ENCODE data around the gene PLCH1. TPM values are rescaled to one million over a fixed set of nuclear protein-coding genes. Genes with fewer than 3 reads are reported as not detected.

The PLCH1 gene
- total RNA-seq, 1 donor from 2014 or later: 0.26 TPM

DNA sequence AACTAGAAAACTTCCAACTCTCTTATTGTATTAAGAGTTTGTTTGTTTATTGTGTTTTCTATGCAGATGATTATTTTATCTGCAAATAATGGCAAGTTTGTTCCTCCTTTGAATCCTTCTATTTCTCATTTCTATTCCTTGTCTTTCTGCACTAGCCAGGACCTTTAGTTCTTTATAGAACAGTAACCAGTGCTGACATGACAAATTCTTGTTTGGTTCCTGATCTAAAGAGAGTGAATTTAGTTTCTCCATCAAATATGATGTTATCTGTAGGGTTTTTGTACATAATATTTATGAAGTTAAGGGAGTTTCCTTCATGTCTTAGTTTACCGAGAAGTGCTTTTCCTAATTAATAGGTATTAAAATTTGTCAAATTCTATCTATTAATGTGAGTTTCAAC is 350.6 kb downstream of the PLCH1 start:
- DNase-seq (ENCODE audit: low read depth) (no peak), FAIRE-seq (no peak)
- H3K4me3 ChIP-seq (ENCODE audit: low read depth, low read length): no peak overlapping the region
- TF ChIP-seq, protein P1, sequence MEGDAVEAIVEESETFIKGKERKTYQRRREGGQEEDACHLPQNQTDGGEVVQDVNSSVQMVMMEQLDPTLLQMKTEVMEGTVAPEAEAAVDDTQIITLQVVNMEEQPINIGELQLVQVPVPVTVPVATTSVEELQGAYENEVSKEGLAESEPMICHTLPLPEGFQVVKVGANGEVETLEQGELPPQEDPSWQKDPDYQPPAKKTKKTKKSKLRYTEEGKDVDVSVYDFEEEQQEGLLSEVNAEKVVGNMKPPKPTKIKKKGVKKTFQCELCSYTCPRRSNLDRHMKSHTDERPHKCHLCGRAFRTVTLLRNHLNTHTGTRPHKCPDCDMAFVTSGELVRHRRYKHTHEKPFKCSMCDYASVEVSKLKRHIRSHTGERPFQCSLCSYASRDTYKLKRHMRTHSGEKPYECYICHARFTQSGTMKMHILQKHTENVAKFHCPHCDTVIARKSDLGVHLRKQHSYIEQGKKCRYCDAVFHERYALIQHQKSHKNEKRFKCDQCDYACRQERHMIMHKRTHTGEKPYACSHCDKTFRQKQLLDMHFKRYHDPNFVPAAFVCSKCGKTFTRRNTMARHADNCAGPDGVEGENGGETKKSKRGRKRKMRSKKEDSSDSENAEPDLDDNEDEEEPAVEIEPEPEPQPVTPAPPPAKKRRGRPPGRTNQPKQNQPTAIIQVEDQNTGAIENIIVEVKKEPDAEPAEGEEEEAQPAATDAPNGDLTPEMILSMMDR (IDR thresholded peaks at IDR 0.05; ENCODE audit: insufficient read depth, low read length, severe bottlenecking): no peak
- no peaks in the 10 kb centered on the region for H3K27me3 ChIP-seq (ENCODE audit: control insufficient read depth, insufficient read depth, low read length)
- H3K36me3 ChIP-seq (ENCODE audit: control insufficient read depth, insufficient read depth, low read length): no peaks in the 10 kb centered on the region

DNA sequence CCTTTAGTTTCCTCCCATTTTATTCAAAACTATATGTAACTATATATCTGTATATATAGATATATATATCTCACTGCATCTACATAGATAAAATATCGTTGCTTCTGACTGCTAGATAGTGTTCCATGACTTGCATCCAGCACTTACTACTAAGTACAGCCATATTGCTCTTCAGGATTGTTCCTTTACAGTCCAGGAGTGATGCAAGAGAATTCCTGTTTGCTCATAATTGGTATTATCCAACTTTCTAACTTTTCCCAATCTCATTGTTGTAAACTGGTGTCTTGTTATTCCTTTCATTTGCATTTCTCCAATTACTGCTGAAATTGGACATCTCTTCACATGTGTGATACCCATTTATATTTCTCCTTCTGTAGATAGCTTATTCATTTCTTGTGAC is 351.6 kb downstream of the PLCH1 start:
- DNase-seq (ENCODE audit: low read depth) (no peak), FAIRE-seq (no peak)
- TF ChIP-seq, protein P1 (IDR thresholded peaks at IDR 0.05; ENCODE audit: insufficient read depth, low read length, severe bottlenecking): no peak
- H3K27me3 ChIP-seq (ENCODE audit: control insufficient read depth, insufficient read depth, low read length): no peaks in the 10 kb centered on the region
- no peak overlapping the region for H3K4me3 ChIP-seq (ENCODE audit: low read depth, low read length)
- no peaks in the 10 kb centered on the region for H3K36me3 ChIP-seq (ENCODE audit: control insufficient read depth, insufficient read depth, low read length)

DNA sequence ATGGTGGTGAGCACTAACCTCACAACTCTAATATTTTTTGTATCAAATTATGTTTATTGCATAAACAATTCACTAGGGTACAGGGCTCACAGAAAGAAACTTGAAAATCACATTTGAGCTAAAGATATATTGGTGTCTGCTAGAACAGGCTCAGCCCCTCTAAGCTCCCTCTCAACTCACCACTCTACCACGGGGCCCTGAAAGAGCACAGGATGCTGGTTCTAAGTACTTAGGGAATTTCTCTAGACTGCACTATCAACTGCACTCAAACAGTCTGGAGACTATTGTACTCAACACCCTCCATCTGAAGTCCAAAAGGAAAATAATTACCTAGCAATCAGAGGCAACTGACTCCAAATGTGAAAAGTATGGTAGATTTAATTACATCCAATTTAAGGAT is 352.7 kb downstream of the PLCH1 start:
- TF ChIP-seq, protein P1 (IDR thresholded peaks at IDR 0.05; ENCODE audit: insufficient read depth, low read length, severe bottlenecking): no peak
- no peak overlapping the region for H3K4me3 ChIP-seq (ENCODE audit: low read depth, low read length)
- DNase-seq (ENCODE audit: low read depth) (no peak), FAIRE-seq (no peak)
- no peaks in the 10 kb centered on the region for H3K36me3 ChIP-seq (ENCODE audit: control insufficient read depth, insufficient read depth, low read length)
- no peaks in the 10 kb centered on the region for H3K27me3 ChIP-seq (ENCODE audit: control insufficient read depth, insufficient read depth, low read length)

DNA sequence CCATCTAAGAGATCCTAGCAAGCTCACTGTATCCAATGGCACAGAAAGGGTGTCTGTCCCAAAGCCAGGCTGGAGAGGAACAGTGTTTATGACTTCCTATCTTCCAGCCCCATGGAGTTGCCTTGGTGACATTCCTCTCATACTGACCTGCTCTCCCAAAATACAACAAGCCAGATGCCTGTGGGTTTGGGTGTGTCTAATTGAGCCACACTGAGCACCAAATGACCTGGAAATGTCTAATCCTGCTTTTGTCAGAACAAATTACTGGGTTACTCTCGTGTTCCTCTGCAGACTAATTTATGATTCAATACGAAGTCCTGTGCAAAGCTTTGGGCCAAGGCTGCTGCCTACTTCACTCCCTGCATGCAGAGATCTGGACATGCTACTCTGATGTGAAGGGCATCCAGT is 353.3 kb downstream of the PLCH1 start:
- FAIRE-seq (peak; percentile 70), DNase-seq (ENCODE audit: low read depth) (peak; percentile 75)
- H3K36me3 ChIP-seq (ENCODE audit: control insufficient read depth, insufficient read depth, low read length): no peaks in the 10 kb centered on the region
- no peak overlapping the region for H3K4me3 ChIP-seq (ENCODE audit: low read depth, low read length)
- TF ChIP-seq, protein P1 (IDR thresholded peaks at IDR 0.05; ENCODE audit: insufficient read depth, low read length, severe bottlenecking): no peak
- no peaks in the 10 kb centered on the region for H3K27me3 ChIP-seq (ENCODE audit: control insufficient read depth, insufficient read depth, low read length)

DNA sequence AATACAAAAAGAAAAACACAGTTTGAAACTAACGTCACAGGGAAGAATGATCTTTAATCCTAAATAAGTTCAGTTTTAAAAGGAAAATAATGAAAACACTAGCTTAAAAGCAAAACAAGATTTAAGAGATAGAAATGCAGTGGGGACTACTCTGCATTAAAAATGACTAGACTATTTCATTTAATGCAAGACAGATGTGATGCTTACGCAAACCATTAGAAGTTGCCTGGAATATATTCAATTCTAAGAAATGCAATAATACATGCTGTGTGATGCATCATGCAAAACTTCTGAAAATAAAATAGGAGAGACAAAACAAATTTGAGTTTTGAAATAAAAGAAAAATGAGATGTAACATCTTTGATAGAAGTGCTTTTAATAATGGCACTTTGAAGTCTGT is 353.8 kb downstream of the PLCH1 start:
- TF ChIP-seq, protein P1 (IDR thresholded peaks at IDR 0.05; ENCODE audit: insufficient read depth, low read length, severe bottlenecking): no peak
- no peaks in the 10 kb centered on the region for H3K36me3 ChIP-seq (ENCODE audit: control insufficient read depth, insufficient read depth, low read length)
- DNase-seq (ENCODE audit: low read depth) (no peak), FAIRE-seq (no peak)
- no peaks in the 10 kb centered on the region for H3K27me3 ChIP-seq (ENCODE audit: control insufficient read depth, insufficient read depth, low read length)
- H3K4me3 ChIP-seq (ENCODE audit: low read depth, low read length): no peak overlapping the region

DNA sequence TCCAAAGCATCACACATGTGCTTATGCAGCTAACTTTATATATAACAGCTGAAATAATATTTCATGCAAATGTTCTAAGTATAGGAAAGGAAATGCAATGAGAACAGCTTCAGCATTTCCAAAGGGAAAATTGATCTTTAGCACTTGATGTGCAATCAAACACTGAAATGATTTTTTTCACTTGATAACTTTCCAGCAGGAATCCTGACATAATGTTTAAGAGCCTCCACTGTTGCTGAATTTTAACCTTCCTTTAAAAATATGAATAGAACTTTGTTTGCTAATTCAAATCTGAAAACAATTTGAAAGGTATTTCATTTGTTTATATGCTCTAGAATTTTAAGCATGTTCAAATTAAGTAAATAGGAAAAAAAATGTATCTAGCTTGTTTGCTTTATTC is 354.5 kb downstream of the PLCH1 start:
- no peaks in the 10 kb centered on the region for H3K36me3 ChIP-seq (ENCODE audit: control insufficient read depth, insufficient read depth, low read length)
- DNase-seq (ENCODE audit: low read depth): no peak
- no peak overlapping the region for H3K4me3 ChIP-seq (ENCODE audit: low read depth, low read length)
- H3K27me3 ChIP-seq (ENCODE audit: control insufficient read depth, insufficient read depth, low read length): no peaks in the 10 kb centered on the region
- TF ChIP-seq, protein P1 (IDR thresholded peaks at IDR 0.05; ENCODE audit: insufficient read depth, low read length, severe bottlenecking): no peak
- no peak for FAIRE-seq

Data from bronchial epithelial cell (primary cell).